ENCODE measurements around the gene CREB3L1.
"Not testable (repeated sequence)": the region's sequence is repeated elsewhere in the genome, so short reads cannot be mapped to it uniquely, and the experiment has no call there.

CREB3L1 gene

DNA sequence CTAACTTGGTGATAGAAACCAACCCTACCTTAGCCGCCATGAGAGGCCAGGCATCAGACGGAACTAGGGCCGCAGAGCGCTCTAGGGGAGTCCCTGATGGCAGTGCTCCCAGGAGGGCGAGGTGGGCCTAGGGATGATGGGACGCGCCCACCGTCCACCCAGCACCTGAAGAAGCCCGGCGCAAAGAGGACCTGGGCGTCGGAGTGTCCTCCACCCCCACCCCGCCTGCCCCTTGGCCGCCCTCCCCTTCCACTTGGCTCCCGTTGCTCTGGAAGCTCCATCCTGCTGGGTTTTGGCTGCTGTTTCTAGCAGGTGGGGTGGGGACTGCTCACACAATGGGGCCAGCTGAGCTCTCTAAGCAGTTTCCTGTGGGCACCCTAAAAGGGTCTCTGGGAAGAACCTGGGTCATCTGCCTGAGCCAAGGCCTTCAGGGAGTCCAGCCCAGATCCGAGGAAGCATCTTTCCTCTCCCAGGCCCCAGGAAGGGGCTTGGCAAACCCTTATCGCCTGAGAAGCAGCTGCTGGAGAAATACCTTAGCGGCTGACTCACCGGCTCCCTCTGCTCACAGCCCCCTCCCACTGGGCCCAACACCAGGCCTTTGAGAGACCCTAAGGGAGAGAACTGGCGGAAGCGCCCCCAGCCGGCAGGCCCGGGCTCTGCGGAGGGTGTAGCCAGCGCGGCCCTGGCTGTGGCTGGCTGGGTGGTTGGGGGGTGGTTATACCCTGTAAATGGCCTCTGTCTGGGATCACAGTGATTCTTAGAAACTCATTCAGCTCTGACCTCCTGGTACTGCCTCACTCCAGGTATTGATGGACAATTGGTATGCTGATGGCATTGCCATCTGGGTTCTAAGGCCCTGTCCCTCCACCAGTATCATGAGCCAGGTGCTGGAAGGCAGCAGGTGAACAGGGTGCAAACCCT lies 19.3 kb downstream of the CREB3L1 start:
- DNase-seq: peak; percentile 97

DNA sequence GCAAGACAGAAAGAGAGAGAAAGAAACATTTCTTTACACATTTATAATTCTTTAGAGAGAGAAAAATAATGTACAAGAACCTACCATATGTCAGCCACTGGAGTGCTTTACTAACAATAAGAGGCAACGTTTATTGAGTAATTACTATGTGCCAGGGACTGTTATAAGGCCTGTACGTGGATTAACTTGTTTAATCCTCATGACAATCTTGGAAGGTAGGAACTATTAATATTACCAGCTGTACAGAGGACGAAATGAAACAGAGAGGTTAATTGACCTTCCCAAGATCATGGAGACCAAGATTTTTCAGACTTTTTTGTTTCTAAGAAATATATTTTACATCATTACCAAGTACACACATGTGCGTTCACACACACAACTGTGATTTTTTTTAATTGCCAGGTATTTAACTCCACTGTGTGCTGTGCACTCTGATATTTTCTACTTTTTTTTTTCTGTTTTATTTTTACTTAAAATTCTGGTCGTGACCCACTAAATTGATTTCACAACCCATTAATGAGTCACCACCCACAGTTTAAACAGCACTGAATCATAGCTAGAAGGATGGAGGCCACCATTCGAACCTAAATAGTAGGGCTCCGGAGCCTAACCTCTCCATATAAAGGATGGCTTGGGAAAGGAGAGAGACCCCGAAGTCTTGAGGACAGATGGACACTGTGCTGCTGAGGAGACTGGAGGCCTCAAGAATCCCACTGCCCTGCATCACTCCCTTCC lies 21.4 kb downstream of the CREB3L1 start:
- peak; percentile 86 for DNase-seq

DNA sequence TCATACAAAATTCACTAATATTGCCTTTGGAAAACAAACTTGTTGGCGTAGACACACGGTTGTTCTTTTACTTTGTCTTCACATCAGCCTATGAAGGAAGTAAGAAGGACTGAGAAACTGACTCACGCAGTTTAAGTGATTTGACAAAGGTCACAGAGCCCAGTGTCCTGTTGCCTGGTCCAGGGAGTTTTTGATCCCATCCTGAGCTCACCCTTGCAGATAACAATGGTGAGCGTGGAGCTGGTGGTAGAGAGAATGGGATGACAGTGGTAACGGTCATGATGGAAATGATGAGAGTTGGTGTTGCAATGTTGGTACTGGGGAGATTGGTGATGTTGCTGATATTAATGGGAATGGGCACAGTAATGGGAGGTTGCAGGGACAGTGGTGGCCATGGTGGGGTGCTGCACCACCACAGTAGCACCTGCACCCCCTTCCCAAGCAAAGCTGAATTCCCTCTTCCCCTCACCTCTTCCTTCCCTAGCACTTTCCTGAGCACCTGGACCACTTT lies 22.0 kb downstream of the CREB3L1 start:
- DNase-seq: no peak

GRCh38 chr11:46300270-46300669 lies 22.8 kb downstream of the CREB3L1 start:
- no peak for DNase-seq

DNA sequence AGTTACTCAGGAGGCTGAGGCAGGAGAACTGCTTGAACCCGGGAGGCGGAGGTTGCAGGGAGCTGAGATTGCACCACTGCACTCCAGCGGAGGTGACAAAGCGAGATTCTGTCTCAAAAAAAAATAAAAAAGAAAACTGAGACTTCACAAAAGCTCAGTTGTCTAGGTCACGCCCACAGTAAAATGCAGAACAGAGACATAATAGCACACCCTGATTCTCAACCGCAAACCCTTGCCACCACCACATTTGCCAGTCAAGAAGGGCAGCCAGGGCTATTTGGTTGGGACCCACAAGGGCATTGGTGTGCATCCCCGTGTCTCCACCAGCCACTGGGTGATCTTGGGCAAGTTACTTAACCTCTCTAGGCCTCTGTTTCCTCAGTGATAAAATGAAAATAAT lies 25.4 kb downstream of the CREB3L1 start:
- no peak for DNase-seq

DNA sequence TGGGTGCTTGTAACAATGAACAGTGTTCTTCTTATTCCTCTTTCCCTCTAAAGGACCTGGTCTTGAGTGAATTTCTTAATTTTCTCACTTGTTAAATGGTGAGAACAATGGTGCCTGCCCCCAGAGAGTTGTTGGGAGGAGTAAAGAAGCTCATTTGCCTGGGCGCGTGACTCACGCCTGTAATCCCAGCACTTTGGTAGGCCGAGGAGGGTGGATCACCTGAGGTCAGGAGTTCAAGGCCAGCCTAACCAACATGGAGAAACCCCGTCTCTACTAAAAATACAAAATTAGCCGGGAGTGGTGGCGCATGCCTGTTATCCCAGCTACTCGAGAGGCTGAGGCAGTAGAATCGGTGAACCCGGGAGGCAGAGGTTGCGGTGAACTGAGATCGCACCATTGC lies 26.6 kb downstream of the CREB3L1 start:
- not testable (repeated sequence) for DNase-seq

GRCh38 chr11:46304605-46305179 lies 27.2 kb downstream of the CREB3L1 start:
- DNase-seq: no peak

DNA sequence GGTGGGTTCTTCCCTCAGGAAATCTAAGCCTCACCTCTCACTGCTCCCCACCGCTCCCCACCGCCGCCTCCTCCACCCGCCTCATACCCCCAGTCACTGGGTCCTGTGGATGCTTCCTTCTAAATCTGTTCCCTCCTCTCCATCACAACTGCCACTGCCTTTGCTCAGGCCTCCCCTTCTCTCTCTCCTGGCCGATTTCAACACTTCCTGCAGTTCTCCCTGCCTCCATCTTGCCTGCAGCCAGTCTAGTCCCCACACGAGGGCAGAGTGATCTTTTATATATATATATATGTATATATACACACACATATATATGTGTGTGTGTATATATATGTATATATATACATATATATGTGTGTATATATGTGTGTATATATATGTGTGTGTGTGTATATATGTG lies 27.8 kb downstream of the CREB3L1 start:
- DNase-seq: peak; percentile 47

- peak; percentile 72 for DNase-seq
Observed at GRCh38 chr11:46306296-46306853, 28.9 kb downstream of the CREB3L1 start.

GRCh38 chr11:46307369-46307768 lies 29.9 kb downstream of the CREB3L1 start:
- no peak for DNase-seq

DNA sequence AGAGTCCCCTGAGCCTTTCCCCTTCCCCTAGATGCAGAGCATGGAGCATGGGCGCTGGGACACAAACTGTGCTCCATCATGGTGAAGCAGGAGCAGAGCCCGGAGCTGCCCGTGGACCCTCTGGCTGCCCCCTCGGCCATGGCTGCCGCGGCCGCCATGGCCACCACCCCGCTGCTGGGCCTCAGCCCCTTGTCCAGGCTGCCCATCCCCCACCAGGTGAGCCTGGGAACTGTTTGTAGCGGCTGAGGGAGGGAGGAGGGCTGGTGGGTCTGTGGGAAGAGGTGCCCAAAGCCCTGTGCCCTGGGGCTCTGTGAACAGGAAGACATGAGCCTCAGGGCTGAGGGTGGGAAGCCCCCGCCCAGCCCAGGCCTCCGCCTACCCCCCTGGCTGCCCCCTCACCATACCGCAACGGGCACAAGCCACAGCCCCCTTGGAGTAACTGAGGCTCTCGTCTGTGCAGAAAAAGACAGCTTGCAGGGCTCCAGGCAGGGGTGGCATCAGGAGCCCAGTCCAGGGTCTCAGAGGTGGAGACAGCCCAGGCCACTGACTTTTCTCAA lies 30.4 kb downstream of the CREB3L1 start:
- DNase-seq: no peak

DNA sequence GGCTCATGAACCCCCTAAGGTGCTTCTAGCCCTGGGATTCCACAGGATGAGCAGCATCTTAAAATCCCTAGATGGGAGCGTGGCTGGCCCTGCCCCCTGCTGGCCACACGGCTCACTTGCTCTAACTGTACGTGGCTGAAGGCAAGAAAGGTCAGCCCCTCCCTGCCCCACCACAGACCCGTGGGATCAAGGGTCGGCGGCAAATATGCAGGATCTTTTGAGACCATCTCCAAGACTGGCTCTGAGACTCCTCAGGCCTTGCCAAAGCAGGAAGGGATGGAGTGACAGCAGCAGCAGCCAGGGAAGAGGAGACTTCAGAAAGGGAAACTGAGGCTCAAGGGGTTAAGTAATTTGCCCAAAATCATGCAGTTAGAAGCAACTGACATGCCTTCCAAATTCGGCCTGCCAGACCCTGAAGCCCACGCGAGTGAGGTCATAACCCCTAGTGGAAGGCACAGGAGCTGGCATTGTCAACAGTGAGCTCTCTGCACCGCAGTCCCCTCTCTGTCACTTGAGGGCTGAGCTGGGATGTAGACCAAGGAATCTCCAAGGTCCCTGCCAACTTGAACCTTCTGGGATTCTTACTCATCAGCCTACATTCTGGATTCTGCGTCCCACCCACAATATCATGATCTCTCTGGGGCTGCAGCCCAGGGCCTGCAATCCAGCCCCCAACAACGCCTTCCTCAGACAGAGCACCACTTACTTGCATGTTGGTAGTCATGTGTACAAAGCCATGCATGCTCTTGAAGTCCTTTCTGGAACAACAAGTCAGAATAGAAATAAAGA lies 31.4 kb downstream of the CREB3L1 start:
- DNase-seq: peak; percentile 71

- DNase-seq: no peak
Observed at GRCh38 chr11:46309814-46310259, 32.4 kb downstream of the CREB3L1 start.

GRCh38 chr11:46315033-46315738 lies 37.7 kb downstream of the CREB3L1 start:
- DNase-seq: peak; percentile 84

DNA sequence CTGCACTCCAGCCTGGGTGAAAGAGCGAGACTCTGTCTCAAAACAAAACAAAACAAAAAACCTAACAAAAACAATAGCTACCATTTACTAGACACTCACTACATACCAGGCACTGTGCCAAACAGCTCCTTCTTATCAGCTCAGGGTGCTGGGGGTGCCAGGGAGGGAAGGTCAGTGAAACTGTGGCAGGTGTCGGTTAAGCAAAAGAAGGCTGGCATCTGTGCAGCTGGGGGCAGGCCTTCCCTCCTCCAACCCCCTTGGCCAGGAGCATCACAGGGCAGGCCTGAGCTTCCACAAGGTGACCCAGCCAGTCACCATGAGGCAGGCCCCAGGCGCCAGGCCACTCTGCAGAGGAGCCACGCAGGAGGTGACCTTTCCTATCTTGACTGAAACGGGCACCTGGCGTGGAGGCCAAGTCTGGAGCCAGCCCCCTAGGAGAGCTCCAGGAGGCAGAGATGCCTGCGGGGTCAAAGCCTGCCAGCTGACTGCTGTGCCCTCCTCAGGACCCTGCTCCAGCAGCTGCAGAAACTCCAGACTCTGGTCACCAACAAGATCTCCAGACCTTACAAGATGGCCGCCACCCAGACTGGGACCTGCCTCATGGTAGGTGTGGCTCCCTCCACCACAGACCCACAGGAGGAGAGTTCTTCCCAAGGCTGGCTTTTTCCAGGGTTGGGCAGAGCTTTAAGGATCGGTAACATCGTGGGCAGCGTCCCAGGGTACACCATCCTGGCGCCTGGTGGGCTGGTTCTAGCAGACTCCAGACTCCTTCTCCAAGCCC lies 38.5 kb downstream of the CREB3L1 start:
- DNase-seq: no peak

- no peak for DNase-seq
Observed at GRCh38 chr11:46319074-46319453, 41.6 kb downstream of the CREB3L1 start.

DNA sequence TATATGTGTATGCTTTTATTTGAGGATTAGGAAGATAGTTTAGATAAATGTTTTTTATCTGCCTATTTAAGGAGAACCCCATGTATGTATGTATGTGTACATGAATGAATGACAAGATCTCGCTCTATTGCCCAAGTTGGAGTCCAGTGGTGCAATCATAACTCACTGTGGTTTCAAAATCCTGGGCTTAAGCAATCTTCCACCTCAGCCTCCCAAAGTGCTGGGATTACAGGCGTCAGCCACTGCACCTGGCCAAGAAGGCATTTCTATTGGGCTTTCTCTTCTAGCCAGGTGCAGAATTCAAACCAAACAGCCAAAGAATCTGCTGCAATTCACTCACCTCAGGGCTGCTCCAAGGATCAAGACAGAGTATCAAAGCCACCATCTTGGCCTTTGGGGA lies 44.3 kb downstream of the CREB3L1 start:
- no peak for DNase-seq

DNA sequence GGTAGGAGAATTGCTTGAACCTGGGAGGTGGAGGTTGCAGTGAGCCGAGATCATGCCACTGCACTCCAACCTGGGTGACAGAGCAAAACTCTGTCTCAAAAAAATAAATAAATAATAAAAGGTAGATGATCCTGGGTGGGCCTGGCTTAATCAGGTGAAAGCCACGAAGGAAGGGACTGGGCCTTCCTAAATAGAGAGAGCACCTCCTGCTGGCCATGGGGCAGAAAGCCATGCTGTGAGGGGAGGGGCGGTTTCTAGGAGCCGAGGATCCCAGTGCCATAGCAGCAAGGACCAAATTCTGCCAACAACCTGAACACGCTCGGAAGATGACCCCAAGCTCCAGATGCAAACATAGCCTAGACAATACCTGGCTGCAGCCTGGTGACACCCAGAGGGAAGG lies 45.3 kb downstream of the CREB3L1 start:
- peak; percentile 42 for DNase-seq

GRCh38 chr11:46326813-46327416 lies 49.5 kb downstream of the CREB3L1 start:
- DNase-seq: no peak

GRCh38 chr11:46327829-46328228 lies 50.4 kb downstream of the CREB3L1 start:
- DNase-seq: no peak
